Measurements from ENCODE around the gene DCHS2. TPM values are rescaled to one million over a fixed set of nuclear protein-coding genes. Genes with fewer than 3 reads are reported as not detected.

The DCHS2 gene
- total RNA-seq, 1 donor, result under 0.01 TPM

DNA sequence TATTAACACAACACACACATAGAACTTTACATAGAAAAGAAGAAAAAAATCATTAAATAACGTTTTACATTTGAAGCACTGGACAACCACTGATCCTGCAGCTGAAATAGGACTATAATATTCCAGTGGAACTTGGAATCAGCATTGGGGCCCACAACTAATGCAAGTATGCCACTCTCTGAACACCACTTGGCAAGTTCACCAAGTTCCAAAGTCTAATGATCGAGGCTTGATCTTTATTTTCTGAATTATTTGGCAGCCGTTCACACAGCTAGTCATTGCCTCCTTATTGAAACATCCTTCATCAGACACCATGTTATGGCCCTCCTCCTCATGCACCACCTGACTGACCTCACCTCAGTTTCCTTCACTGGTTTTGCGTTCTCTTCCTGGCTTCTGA, 107.6 kb downstream of the DCHS2 start:
- H3K4me3 ChIP-seq (ENCODE audit: low read depth, low read length), result no peak overlapping the region
- no peak for DNase-seq (ENCODE audit: low read depth)
- no peak for TF ChIP-seq CTCF (IDR thresholded peaks at IDR 0.05; ENCODE audit: insufficient read depth, low read depth, low read length)

- no peak for DNase-seq (ENCODE audit: low read depth)
- no peak overlapping the region for H3K4me3 ChIP-seq (ENCODE audit: low read depth, low read length)
- TF ChIP-seq CTCF (IDR thresholded peaks at IDR 0.05; ENCODE audit: insufficient read depth, low read depth, low read length), result no peak
These were observed 115.1 kb downstream of the DCHS2 start for GRCh38 chr4:154376486-154376885.

DNA sequence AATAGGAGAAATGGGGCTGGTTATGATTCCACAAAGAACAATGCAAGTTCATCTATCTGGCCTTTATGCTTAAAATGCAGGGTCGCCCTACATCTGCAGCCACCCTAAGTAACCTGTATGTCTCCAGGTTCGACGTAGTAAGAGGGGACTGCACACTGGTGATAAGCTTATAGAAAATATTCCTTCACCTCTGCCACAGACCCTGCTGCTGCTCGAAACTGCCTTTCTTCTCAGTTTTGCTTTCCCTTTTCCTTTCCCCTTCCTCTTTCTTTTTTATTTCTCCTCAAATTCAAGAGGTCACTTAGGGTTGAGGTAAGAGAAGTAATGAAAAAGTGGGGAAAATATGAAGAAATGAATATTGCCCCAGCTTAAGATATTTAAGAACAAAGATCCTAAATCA, 123.5 kb downstream of the DCHS2 start:
- no peak overlapping the region for H3K4me3 ChIP-seq (ENCODE audit: low read depth, low read length)
- TF ChIP-seq CTCF (IDR thresholded peaks at IDR 0.05; ENCODE audit: insufficient read depth, low read depth, low read length), result no peak
- no peak for DNase-seq (ENCODE audit: low read depth)

DNA sequence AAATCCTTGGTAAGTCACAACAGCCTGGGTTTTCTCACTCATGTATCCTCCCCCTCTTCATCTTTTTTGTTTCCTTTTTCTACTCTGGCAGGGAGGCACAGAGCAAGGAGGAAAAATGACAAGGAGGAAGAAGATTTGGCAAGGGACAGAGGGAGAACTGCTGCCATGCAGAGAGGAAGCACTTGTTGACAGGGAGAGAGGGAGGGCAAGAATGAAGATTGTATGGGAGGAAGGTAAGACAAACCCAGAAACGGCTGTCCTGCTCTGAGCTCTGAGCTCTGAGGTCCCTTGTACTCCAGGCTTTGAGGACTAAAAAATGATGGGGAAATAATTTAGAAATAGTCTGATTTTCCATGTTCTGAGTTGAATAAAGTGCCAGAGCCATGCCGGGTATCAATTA, 123.9 kb downstream of the DCHS2 start:
- no peak for DNase-seq (ENCODE audit: low read depth)
- H3K4me3 ChIP-seq (ENCODE audit: low read depth, low read length), result no peak overlapping the region
- TF ChIP-seq CTCF (IDR thresholded peaks at IDR 0.05; ENCODE audit: insufficient read depth, low read depth, low read length), result no peak

GRCh38 chr4:154366956-154367355, 124.6 kb downstream of the DCHS2 start:
- H3K4me3 ChIP-seq (ENCODE audit: low read depth, low read length), result no peak overlapping the region
- TF ChIP-seq CTCF (IDR thresholded peaks at IDR 0.05; ENCODE audit: insufficient read depth, low read depth, low read length), result no peak
- DNase-seq (ENCODE audit: low read depth), result no peak

- DNase-seq (ENCODE audit: low read depth), result peak; percentile 7
- TF ChIP-seq CTCF (IDR thresholded peaks at IDR 0.05; ENCODE audit: insufficient read depth, low read depth, low read length), result no peak
- H3K4me3 ChIP-seq (ENCODE audit: low read depth, low read length), result no peak overlapping the region
These were observed 127.3 kb downstream of the DCHS2 start for GRCh38 chr4:154364066-154364845.

DNA sequence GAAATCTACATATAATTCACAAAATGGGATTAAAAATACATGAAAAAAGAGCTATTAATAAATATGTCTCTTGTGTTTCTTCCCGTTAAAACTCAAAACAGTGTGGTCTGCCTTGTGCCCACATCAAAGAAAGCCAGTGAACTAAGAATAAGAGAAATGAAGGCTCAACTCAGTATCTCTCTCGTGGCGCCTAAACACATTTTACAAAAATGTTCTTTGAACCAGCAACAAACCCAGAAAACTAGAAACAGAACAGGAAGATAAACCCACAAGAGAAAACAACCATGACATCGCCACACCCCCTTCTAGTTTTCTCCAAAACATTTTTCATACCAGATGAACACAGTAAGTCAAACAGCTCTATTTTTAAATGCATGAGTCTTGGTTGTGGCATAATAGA, 130.1 kb downstream of the DCHS2 start:
- H3K4me3 ChIP-seq (ENCODE audit: low read depth, low read length), result no peak overlapping the region
- no peak for TF ChIP-seq CTCF (IDR thresholded peaks at IDR 0.05; ENCODE audit: insufficient read depth, low read depth, low read length)
- peak; percentile 24 for DNase-seq (ENCODE audit: low read depth)

All from fibroblast of villous mesenchyme (primary cell).